Measurements from ENCODE around the gene DNAJB6.
A peak's percentile ranks its signal among the peaks of the same experiment; 100 is the strongest.

The DNAJB6 gene

DNA sequence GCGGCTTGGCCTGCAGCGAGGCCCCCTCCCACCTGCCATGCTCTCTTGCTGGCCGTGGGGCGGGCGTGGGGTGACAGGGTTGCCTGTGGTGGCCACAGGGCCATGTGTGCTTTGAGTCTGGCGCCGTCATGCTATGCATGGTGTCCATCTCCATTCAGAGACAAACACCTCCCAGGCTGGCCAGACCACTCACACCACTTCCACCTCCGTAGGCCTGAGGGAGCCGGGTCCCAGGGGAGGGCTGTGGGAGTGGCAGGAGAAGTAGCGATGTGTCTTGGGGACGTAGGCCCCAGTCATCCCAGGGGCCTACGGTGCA is 65.5 kb downstream of the DNAJB6 start:
- no peaks in the 10 kb centered on the region for H3K27me3 ChIP-seq (replicated peaks in 2 of 5; ENCODE audit: control insufficient read depth in 4 of 5, insufficient read depth in 5 of 5, low read length in 4 of 5)
- peak overlapping the region in 1 of 7 experiments; percentile 10 for H3K4me3 ChIP-seq (ENCODE audit: control insufficient read depth in 1 of 7, extremely low read depth in 1 of 7, insufficient read depth in 4 of 7, low read depth in 2 of 7, low read length in 6 of 7)
- H3K9me3 ChIP-seq (ENCODE audit: control extremely low read depth in 1 of 5, control insufficient read depth in 4 of 5, insufficient read depth in 2 of 5, low read depth in 1 of 5, low read length in 4 of 5) = no peaks in the 10 kb centered on the region
- H3K27ac ChIP-seq (ENCODE audit: insufficient read depth in 1 of 2, low read depth in 1 of 2, low read length in 2 of 2, poor library complexity in 1 of 2, severe bottlenecking in 2 of 2) = peak overlapping the region; percentile 67 to 78
- ChIA-PET POLR2A (interaction anchor here (1.4 kb wide), 1 partner anchor 12 kb away, joined by 10 read pairs; no protein-coding TSS in a partner anchor), CTCF (no interaction called here)
- no peak for DNase-seq
- 79% methylated on average over 6 of the region's 12 CpGs for WGBS (ENCODE audit: insufficient coverage)
- H3K36me3 ChIP-seq (ENCODE audit: control insufficient read depth in 4 of 4, insufficient read depth in 4 of 4, low read length in 3 of 4) = peaks cover 0 to 52% (median 13%) of the 10 kb centered on the region in 4 experiments
- peaks cover 4 to 86% (median 81%) of the 10 kb centered on the region in 4 experiments for H3K4me1 ChIP-seq (ENCODE audit: control extremely low read depth in 1 of 4, control insufficient read depth in 4 of 4, insufficient read depth in 4 of 4, low read length in 3 of 4)

DNA sequence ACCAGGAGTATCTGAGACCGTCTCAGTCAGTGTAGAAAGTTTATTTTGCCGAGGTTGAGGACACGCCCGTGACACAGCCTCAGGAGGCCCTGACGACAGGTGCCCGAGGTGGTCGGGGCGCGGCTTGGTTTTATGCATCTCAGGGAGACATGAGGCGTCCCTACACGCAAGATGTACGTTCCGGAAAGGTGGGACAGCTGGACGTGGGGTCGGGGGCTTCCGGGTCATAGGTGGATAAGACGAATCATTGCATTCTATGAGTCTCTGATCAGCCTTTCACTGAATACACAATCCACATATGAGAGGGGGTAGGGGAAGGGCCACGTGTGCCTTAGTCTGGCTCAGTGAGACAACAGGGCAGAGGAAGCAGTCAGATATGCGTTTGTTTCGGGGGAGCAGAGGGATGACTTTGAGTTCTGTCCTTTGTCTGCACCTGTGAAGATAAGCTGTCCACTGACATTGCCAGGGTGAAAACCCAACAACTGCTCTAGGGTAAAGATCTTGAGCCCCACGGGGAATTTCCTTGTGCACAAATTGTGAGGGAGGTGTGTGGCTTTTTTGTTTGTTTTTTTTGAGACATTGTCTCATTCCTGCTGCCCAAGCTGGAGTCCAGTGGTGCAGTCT is 66.2 kb downstream of the DNAJB6 start:
- peaks cover 0 to 56% (median 19%) of the 10 kb centered on the region in 4 experiments for H3K36me3 ChIP-seq (ENCODE audit: control insufficient read depth in 4 of 4, insufficient read depth in 4 of 4, low read length in 3 of 4)

DNA sequence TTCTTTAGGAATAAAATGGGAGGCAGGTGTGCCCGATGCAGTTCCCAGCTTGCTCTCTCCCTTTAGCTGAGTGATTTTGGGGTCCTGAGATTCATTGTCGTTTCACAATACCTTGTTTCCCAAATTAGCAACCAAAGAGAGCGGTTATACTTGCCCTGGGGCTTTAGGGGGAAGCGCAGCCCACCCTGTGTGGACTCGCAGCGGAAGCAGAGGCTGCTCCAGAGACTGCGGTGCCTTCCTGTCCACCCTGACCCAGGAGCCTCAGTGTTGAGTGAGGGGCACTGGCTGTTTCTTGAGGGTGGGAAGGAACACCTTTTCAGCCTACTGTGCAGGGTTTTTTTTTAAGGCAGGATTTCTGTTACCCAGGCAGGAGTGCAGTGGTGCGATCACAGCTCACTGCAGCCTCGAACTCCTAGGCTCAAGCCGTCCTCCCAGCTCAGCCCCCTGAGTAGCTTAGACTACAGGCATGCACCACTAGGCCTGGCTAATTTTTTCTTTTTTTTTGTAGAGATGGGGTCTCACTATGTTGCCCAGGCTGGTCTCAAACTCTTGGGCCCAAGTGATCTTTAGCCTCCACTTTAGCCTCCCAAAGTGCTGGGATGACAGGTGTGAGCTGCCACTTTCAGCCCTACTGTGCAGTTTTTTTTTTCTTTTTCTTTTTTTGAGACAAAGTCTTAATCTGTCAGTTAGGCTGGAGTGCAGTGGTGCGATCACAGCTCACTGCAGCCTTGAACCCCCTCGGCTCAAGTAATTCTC is 67.0 kb downstream of the DNAJB6 start:
- Histone ChIP-seq H3K36me3 (ENCODE audit: control insufficient read depth in 4 of 4, insufficient read depth in 4 of 4, low read length in 3 of 4) (peaks cover 0 to 62% (median 22%) of the 10 kb centered on the region in 4 experiments), H3K4me1 (ENCODE audit: control extremely low read depth in 1 of 4, control insufficient read depth in 4 of 4, insufficient read depth in 4 of 4, low read length in 3 of 4) (peaks cover 1 to 75% (median 69%) of the 10 kb centered on the region in 4 experiments), H3K27me3 (replicated peaks in 2 of 5; ENCODE audit: control insufficient read depth in 4 of 5, insufficient read depth in 5 of 5, low read length in 4 of 5) (no peaks in the 10 kb centered on the region), H3K9me3 (ENCODE audit: control extremely low read depth in 1 of 5, control insufficient read depth in 4 of 5, insufficient read depth in 2 of 5, low read depth in 1 of 5, low read length in 4 of 5) (no peaks in the 10 kb centered on the region), H3K27ac (ENCODE audit: insufficient read depth in 1 of 2, low read depth in 1 of 2, low read length in 2 of 2, poor library complexity in 1 of 2, severe bottlenecking in 2 of 2) (peak overlapping the region; percentile 67 to 78), H3K4me3 (ENCODE audit: control insufficient read depth in 1 of 7, extremely low read depth in 1 of 7, insufficient read depth in 4 of 7, low read depth in 2 of 7, low read length in 6 of 7) (peak overlapping the region in 3 of 7 experiments; percentile 30 to 39 (median 33))
- peak in 2 of 3 donors; percentile 65 to 66 for DNase-seq
- ChIA-PET CTCF (interaction anchor here (0.6 to 1.4 kb wide), 11 partner anchors 11 to 131 kb away, joined by 3 to 8 read pairs (median 3); no protein-coding TSS in a partner anchor), POLR2A (interaction anchor here (0.6 kb wide), 1 partner anchor 345 kb away, joined by 3 read pairs; no protein-coding TSS in a partner anchor)
- 42% methylated on average over 9 of the region's 12 CpGs for WGBS (ENCODE audit: insufficient coverage)

More for the DNA sequence above, 66.2 kb downstream of the DNAJB6 start:
- ChIA-PET POLR2A (interaction anchor here (0.6 kb wide), 1 partner anchor 345 kb away, joined by 3 read pairs; no protein-coding TSS in a partner anchor), CTCF (interaction anchor here (0.6 to 1.4 kb wide), 8 partner anchors 10 to 131 kb away, joined by 3 to 8 read pairs (median 3); no protein-coding TSS in a partner anchor)
- DNase-seq = peak in 2 of 3 donors; percentile 71 to 85
- Histone ChIP-seq H3K27ac (ENCODE audit: insufficient read depth in 1 of 2, low read depth in 1 of 2, low read length in 2 of 2, poor library complexity in 1 of 2, severe bottlenecking in 2 of 2) (peak overlapping the region; percentile 67 to 78), H3K4me1 (ENCODE audit: control extremely low read depth in 1 of 4, control insufficient read depth in 4 of 4, insufficient read depth in 4 of 4, low read length in 3 of 4) (peaks cover 4 to 83% (median 75%) of the 10 kb centered on the region in 4 experiments), H3K4me3 (ENCODE audit: control insufficient read depth in 1 of 7, extremely low read depth in 1 of 7, insufficient read depth in 4 of 7, low read depth in 2 of 7, low read length in 6 of 7) (peak overlapping the region in 2 of 7 experiments; percentile 33 to 39), H3K9me3 (ENCODE audit: control extremely low read depth in 1 of 5, control insufficient read depth in 4 of 5, insufficient read depth in 2 of 5, low read depth in 1 of 5, low read length in 4 of 5) (no peaks in the 10 kb centered on the region), H3K27me3 (replicated peaks in 2 of 5; ENCODE audit: control insufficient read depth in 4 of 5, insufficient read depth in 5 of 5, low read length in 4 of 5) (no peaks in the 10 kb centered on the region)
- 74% methylated on average over 18 of the region's 21 CpGs for WGBS (ENCODE audit: insufficient coverage)

GRCh38 chr7:157404845-157405481 is 68.2 kb downstream of the DNAJB6 start:
- CTCF ChIA-PET = interaction anchor here (0.7 to 2.2 kb wide), 6 partner anchors 9 to 23 kb away, joined by 3 to 13 read pairs (median 5); no protein-coding TSS in a partner anchor
- Histone ChIP-seq H3K9me3 (ENCODE audit: control extremely low read depth in 1 of 5, control insufficient read depth in 4 of 5, insufficient read depth in 2 of 5, low read depth in 1 of 5, low read length in 4 of 5) (no peaks in the 10 kb centered on the region), H3K27me3 (replicated peaks in 2 of 5; ENCODE audit: control insufficient read depth in 4 of 5, insufficient read depth in 5 of 5, low read length in 4 of 5) (no peaks in the 10 kb centered on the region), H3K4me1 (ENCODE audit: control extremely low read depth in 1 of 4, control insufficient read depth in 4 of 4, insufficient read depth in 4 of 4, low read length in 3 of 4) (peaks cover 0 to 67% (median 61%) of the 10 kb centered on the region in 4 experiments), H3K36me3 (ENCODE audit: control insufficient read depth in 4 of 4, insufficient read depth in 4 of 4, low read length in 3 of 4) (peaks cover 0 to 60% (median 22%) of the 10 kb centered on the region in 4 experiments), H3K27ac (ENCODE audit: insufficient read depth in 1 of 2, low read depth in 1 of 2, low read length in 2 of 2, poor library complexity in 1 of 2, severe bottlenecking in 2 of 2) (peak overlapping the region in 1 of 2 experiments; percentile 45), H3K4me3 (ENCODE audit: control insufficient read depth in 1 of 7, extremely low read depth in 1 of 7, insufficient read depth in 4 of 7, low read depth in 2 of 7, low read length in 6 of 7) (no peak overlapping the region)
- WGBS (ENCODE audit: insufficient coverage) = 33% methylated on average over 11 of the region's 15 CpGs
- peak; percentile 74 to 81 (median 80) for DNase-seq
- POLR2A ChIA-PET = no interaction called here

- peaks cover 3 to 60% (median 23%) of the 10 kb centered on the region in 4 experiments for H3K36me3 ChIP-seq (ENCODE audit: control insufficient read depth in 4 of 4, insufficient read depth in 4 of 4, low read length in 3 of 4)
- no peaks in the 10 kb centered on the region for H3K9me3 ChIP-seq (ENCODE audit: control extremely low read depth in 1 of 5, control insufficient read depth in 4 of 5, insufficient read depth in 2 of 5, low read depth in 1 of 5, low read length in 4 of 5)
- no peaks in the 10 kb centered on the region for H3K27me3 ChIP-seq (replicated peaks in 2 of 5; ENCODE audit: control insufficient read depth in 4 of 5, insufficient read depth in 5 of 5, low read length in 4 of 5)
- no peak for DNase-seq
- H3K4me1 ChIP-seq (ENCODE audit: control extremely low read depth in 1 of 4, control insufficient read depth in 4 of 4, insufficient read depth in 4 of 4, low read length in 3 of 4) = peaks cover 0 to 62% (median 56%) of the 10 kb centered on the region in 4 experiments
- POLR2A ChIA-PET = no interaction called here
- H3K27ac ChIP-seq (ENCODE audit: insufficient read depth in 1 of 2, low read depth in 1 of 2, low read length in 2 of 2, poor library complexity in 1 of 2, severe bottlenecking in 2 of 2) = peak overlapping the region in 1 of 2 experiments; percentile 45
- CTCF ChIA-PET = interaction anchor here (0.7 to 2.2 kb wide), 7 partner anchors 8 to 24 kb away, joined by 3 to 13 read pairs (median 7); no protein-coding TSS in a partner anchor
- 98% methylated on average over 13 of the region's 13 CpGs for WGBS (ENCODE audit: insufficient coverage)
- no peak overlapping the region for H3K4me3 ChIP-seq (ENCODE audit: control insufficient read depth in 1 of 7, extremely low read depth in 1 of 7, insufficient read depth in 4 of 7, low read depth in 2 of 7, low read length in 6 of 7)
Observed at GRCh38 chr7:157405501-157405900, 68.7 kb downstream of the DNAJB6 start.

DNA sequence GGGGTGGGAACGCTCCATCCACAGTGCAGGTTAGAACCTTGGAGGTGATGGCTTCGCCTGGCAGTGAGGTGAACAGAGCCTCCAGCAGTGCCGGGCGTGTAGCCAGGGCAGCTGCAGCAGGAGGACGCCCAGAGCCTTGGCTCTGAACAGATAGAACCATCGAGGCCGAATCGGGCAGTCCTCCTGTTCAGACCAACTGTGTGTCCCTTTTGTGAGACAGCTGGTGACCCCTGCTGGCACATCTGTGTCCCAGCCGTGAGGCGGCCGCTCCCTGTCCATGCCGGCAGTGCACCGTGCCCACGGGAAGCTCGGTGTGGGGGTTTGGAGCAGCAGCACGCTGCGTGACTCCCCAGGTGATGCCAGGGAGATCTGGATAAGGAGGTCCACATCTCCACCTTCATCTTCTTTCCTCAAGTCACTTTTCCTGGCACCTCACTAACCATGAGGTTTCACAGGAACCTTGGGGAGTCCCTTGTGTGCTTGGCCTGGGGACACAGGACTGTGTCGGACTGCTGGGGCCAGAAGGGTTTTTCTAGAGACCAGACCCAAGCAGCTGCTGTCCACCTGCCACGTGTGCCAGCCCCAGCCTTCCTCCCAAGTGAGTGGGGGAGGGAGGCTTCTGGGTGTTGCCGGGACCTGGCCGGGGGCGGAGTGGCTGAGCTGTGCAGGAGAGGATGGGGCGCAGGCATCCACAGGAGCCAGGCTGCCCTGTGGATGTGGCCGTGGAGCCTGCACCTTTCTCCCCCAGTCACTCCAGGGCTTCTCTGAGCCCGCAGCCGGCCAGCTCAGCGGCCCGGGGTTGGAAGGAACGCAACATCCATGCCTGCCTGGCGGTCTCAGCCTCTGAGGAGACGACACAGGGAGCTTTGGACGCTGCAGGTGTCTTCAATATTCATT is 69.4 kb downstream of the DNAJB6 start:
- ChIA-PET POLR2A (interaction anchor here (0.6 kb wide), 1 partner anchor 16 kb away, joined by 3 read pairs; no protein-coding TSS in a partner anchor), CTCF (interaction anchor here (1.1 to 2.2 kb wide), 8 partner anchors 9 to 26 kb away, joined by 3 to 13 read pairs (median 4); no protein-coding TSS in a partner anchor)
- Histone ChIP-seq H3K9me3 (ENCODE audit: control extremely low read depth in 1 of 5, control insufficient read depth in 4 of 5, insufficient read depth in 2 of 5, low read depth in 1 of 5, low read length in 4 of 5) (no peaks in the 10 kb centered on the region), H3K4me3 (ENCODE audit: control insufficient read depth in 1 of 7, extremely low read depth in 1 of 7, insufficient read depth in 4 of 7, low read depth in 2 of 7, low read length in 6 of 7) (no peak overlapping the region), H3K4me1 (ENCODE audit: control extremely low read depth in 1 of 4, control insufficient read depth in 4 of 4, insufficient read depth in 4 of 4, low read length in 3 of 4) (peaks cover 0 to 55% (median 49%) of the 10 kb centered on the region in 4 experiments), H3K36me3 (ENCODE audit: control insufficient read depth in 4 of 4, insufficient read depth in 4 of 4, low read length in 3 of 4) (peaks cover 3 to 57% (median 27%) of the 10 kb centered on the region in 4 experiments), H3K27me3 (replicated peaks in 2 of 5; ENCODE audit: control insufficient read depth in 4 of 5, insufficient read depth in 5 of 5, low read length in 4 of 5) (no peaks in the 10 kb centered on the region), H3K27ac (ENCODE audit: insufficient read depth in 1 of 2, low read depth in 1 of 2, low read length in 2 of 2, poor library complexity in 1 of 2, severe bottlenecking in 2 of 2) (peak overlapping the region in 1 of 2 experiments; percentile 45)
- DNase-seq = peak in 1 of 3 donors; percentile 4
- WGBS (ENCODE audit: insufficient coverage) = 96% methylated on average over 28 of the region's 32 CpGs

Measured in common myeloid progenitor, CD34-positive (primary cell).